Prostate gland (tissue), 2 donors: ENCODE data around the gene TEX35. TPM values are rescaled to one million over a fixed set of nuclear protein-coding genes. Genes with fewer than 3 reads are reported as not detected.

Source experiments
- DNase-seq: peaks from one replicate; pipeline ENCODE4 v3.0.0-alpha.2; 2019; ENCODE audit warnings: low spot score
- H3K27ac ChIP-seq, 2 donors: fragments of 200-600 bp; sonication (generic); 2 replicates each; pipeline ENCODE4 v1.5.1; 2017 to 2019
- H3K27me3 ChIP-seq: fragments of 200-600 bp; sonication (generic); replicated peaks from 2 replicates; pipeline ENCODE4 v1.5.1; 2019; ENCODE audit not compliant: insufficient read depth
- H3K36me3 ChIP-seq, 2 donors: fragments of 200-600 bp; sonication (generic); 1 replicate in 1 of 2; 2 replicates in 1 of 2; pipeline versions ENCODE4 v1.5.1 to v1.8.1; 2017 to 2019
- H3K4me1 ChIP-seq: fragments of 200-600 bp; sonication (generic); replicated peaks from 2 replicates; pipeline ENCODE4 v1.5.1; 2019
- H3K4me3 ChIP-seq, 2 donors: fragments of 200-600 bp; sonication (generic); 2 replicates each; pipeline ENCODE4 v1.5.1; 2017 to 2019
- H3K9me3 ChIP-seq: fragments of 200-600 bp; sonication (generic); 2 replicates; pipeline ENCODE4 v1.5.1; 2017
- POLR2A ChIP-seq: fragments of 450-650 bp; IDR thresholded peaks from one replicate; pipeline ENCODE4 v1.6.1; 2016; ENCODE audit warnings: antibody characterized with exemption, mild to moderate bottlenecking
- POLR2AphosphoS5 ChIP-seq: sonication (generic); formaldehyde crosslinking; IDR thresholded peaks from one replicate; pipeline ENCODE4 v1.6.1; 2017; ENCODE audit warnings: antibody characterized with exemption
- WGBS: methylation state at CpG from one replicate; pipeline ENCODE4 v1.1.5; 2018; 5-methylcytosine and 5-hydroxymethylcytosine counted together
- intact Hi-C: fragments of 100-400 bp; cut with DNase I; formaldehyde crosslinking; loops from one replicate; pipeline ENCODE4 v1.14.2; 2022
- total RNA-seq, 2 donors: library from RNA; depleted of rRNA; stranded (reverse); fragments of >200 nt; gene quantifications; one replicate each; pipeline ENCODE4 v1.1.0, GENCODE V29; 2016
- TF ChIP-seq, protein P1 (sequence below), 4 experiments: fragments of 200-600 bp in 2 of 4; fragments of 450-650 bp in 2 of 4; sonication (generic) in 2 of 4; IDR thresholded peaks; 1 replicate in 3 of 4; 2 replicates in 1 of 4; pipeline ENCODE4 v1.5.1; 2016 to 2019; ENCODE audit warnings: antibody characterized with exemption in 4 of 4, mild to moderate bottlenecking in 2 of 4, moderate library complexity in 2 of 4

Gene TEX35
- total RNA-seq, 2 donors from 2014 or later: 3.0 TPM; not detected in 1

DNA sequence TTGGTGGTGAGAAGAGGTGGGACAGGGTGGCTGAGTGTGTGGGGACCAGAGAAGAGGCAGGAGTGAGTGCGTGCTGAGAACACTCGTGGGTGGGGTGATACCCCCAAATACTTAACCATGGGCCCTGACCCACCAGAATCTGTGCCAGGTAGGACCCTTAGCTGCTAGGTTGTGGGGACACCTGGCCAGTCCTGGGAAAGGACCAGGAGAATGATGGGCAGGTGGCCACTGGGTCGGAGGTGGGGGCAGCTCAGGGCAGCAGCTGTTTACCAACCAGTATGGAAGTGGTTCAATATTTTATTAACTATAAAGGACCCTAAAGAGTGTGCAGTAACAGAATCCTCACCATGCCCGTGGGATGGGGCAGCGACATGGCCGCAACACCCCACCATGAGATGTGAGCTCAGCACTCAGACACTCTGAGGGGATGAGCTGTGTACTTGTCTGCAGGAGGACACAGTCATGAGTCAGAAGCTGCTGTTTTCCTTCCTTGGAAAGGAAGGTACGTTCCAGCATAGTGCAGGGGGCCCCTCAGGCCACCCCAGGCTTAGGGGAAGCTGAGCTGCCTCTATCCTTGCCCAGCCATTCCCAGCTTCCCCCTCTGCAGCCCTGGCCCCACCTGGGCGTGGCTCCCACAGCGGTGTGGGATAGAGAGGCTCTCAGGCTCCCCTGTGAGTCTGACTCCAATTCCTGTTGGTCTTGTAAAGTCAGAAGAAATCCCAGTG lies 25.4 kb downstream of the TEX35 start:
- WGBS: 72% methylated on average over 9 of the region's 9 CpGs
- no peaks in the 10 kb centered on the region for H3K4me1 ChIP-seq
- no peaks in the 10 kb centered on the region for H3K27me3 ChIP-seq
- no peak for TF ChIP-seq POLR2AphosphoS5
- TF ChIP-seq, protein P1, sequence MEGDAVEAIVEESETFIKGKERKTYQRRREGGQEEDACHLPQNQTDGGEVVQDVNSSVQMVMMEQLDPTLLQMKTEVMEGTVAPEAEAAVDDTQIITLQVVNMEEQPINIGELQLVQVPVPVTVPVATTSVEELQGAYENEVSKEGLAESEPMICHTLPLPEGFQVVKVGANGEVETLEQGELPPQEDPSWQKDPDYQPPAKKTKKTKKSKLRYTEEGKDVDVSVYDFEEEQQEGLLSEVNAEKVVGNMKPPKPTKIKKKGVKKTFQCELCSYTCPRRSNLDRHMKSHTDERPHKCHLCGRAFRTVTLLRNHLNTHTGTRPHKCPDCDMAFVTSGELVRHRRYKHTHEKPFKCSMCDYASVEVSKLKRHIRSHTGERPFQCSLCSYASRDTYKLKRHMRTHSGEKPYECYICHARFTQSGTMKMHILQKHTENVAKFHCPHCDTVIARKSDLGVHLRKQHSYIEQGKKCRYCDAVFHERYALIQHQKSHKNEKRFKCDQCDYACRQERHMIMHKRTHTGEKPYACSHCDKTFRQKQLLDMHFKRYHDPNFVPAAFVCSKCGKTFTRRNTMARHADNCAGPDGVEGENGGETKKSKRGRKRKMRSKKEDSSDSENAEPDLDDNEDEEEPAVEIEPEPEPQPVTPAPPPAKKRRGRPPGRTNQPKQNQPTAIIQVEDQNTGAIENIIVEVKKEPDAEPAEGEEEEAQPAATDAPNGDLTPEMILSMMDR (IDR thresholded peaks at IDR 0.05): no peak
- no peak overlapping the region for H3K4me3 ChIP-seq
- no peaks in the 10 kb centered on the region for H3K36me3 ChIP-seq
- no peak overlapping the region for H3K27ac ChIP-seq
- DNase-seq: no peak
- intact Hi-C loops: no loop called here
- no peaks in the 10 kb centered on the region for H3K9me3 ChIP-seq

DNA sequence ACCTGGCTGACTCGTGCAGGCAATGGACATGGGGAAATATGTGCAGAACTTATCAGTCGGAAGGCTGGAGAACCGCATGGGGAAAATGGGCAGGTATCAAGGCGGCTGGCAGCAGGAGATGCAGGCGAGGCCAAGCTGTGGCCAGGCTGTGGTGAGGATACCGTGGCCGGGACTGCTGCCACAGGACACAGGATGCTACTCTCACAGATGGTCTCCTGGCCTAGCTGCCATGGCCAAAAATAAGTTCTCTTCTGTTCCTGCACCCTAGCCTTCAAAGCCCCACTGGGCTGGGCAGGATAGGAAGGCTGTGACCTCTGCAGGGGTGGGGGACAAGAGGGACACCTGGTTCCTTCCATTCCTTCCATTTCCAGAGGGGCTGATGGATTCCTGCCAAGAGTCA lies 26.4 kb downstream of the TEX35 start:
- no peaks in the 10 kb centered on the region for H3K9me3 ChIP-seq
- H3K36me3 ChIP-seq: no peaks in the 10 kb centered on the region
- no peak for TF ChIP-seq POLR2A
- no peak for TF ChIP-seq POLR2AphosphoS5
- TF ChIP-seq, protein P1 (IDR thresholded peaks at IDR 0.05): no peak
- H3K4me1 ChIP-seq: no peaks in the 10 kb centered on the region
- intact Hi-C loops: no loop called here
- WGBS: 90% methylated on average over 7 of the region's 7 CpGs
- DNase-seq: no peak
- no peak overlapping the region for H3K4me3 ChIP-seq
- no peak overlapping the region for H3K27ac ChIP-seq
- H3K27me3 ChIP-seq: no peaks in the 10 kb centered on the region

DNA sequence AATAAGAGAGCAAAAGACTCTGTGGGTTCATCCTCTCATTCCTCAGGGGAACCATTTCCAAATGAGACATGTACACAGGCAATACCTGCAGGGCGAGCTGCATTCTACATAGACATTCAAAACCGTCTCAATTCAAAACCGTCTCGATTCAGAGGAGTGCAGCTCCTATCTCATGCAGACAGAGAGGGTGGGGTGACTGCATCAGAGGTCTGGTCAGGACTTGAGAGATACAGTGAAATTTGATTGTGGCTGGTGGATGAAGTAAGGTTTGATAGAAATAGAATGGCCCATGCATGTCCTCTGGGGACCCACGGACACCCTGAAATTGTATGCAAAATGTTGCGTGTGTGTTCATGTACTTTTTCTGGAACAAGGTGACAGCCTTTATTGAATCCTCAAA lies 27.3 kb downstream of the TEX35 start:
- H3K4me3 ChIP-seq: no peak overlapping the region
- H3K9me3 ChIP-seq: no peaks in the 10 kb centered on the region
- TF ChIP-seq, protein P1 (IDR thresholded peaks at IDR 0.05): no peak
- TF ChIP-seq POLR2AphosphoS5: no peak
- no peak for TF ChIP-seq POLR2A
- no peaks in the 10 kb centered on the region for H3K27me3 ChIP-seq
- H3K36me3 ChIP-seq: no peaks in the 10 kb centered on the region
- no peak for DNase-seq
- WGBS: 76% methylated on average over 6 of the region's 6 CpGs
- H3K27ac ChIP-seq: no peak overlapping the region
- intact Hi-C loops: no loop called here
- no peaks in the 10 kb centered on the region for H3K4me1 ChIP-seq

DNA sequence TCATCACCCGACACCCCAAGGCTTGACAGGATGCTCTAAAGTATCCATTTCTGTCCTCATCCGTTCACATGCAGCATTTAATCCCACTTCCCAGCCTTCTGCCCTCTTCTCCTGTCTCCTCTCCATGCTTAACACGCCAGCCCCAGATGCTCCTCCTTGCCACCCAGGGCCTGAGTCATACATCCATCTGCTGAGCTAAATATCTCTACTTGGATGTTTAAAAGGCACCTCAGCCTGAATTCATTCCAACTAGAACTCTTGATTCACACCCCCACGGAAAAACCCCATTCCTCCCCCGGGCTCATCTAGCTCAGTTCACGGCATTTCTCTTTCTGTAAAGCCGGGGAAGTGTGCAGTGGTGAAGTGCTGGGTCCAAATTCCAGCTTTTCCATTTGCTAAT lies 27.7 kb downstream of the TEX35 start:
- intact Hi-C loops: no loop called here

DNA sequence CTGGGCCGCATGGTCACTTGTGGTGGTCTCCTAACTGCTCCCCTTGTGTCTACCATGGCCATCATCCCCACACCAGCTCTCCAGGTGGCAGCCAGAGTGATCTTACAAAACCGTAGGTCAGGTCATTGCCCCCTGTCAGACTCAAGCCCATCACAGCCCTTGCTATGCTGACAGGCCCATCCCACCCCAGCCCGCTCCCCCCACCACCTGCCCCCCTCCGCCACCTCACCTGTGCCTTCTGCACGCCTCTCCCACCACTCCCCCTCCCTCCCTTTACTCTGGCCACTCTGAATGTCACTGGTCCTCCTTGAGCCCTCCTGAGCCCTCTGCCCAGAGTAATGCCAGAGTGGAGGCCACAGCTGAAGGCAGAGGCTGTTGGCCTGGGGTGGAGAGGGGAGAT lies 28.5 kb downstream of the TEX35 start:
- WGBS: 83% methylated on average over 5 of the region's 5 CpGs
- Histone ChIP-seq H3K36me3 (no peaks in the 10 kb centered on the region), H3K4me3 (no peak overlapping the region), H3K27me3 (no peaks in the 10 kb centered on the region), H3K9me3 (no peaks in the 10 kb centered on the region), H3K4me1 (no peaks in the 10 kb centered on the region), H3K27ac (no peak overlapping the region)
- TF ChIP-seq, protein P1 (IDR thresholded peaks at IDR 0.05): no peak
- TF ChIP-seq POLR2A: no peak
- no peak for TF ChIP-seq POLR2AphosphoS5
- intact Hi-C loops: no loop called here
- no peak for DNase-seq

More for the DNA sequence above, 27.7 kb downstream of the TEX35 start:
- Histone ChIP-seq H3K9me3 (no peaks in the 10 kb centered on the region), H3K27ac (no peak overlapping the region), H3K36me3 (no peaks in the 10 kb centered on the region), H3K4me1 (no peaks in the 10 kb centered on the region), H3K27me3 (no peaks in the 10 kb centered on the region), H3K4me3 (no peak overlapping the region)
- TF ChIP-seq, protein P1 (IDR thresholded peaks at IDR 0.05): no peak
- no peak for TF ChIP-seq POLR2AphosphoS5
- DNase-seq: no peak
- WGBS: 83% methylated on average over 7 of the region's 7 CpGs
